ENCODE results near the gene ELMO1. TPM values are rescaled to one million over a fixed set of nuclear protein-coding genes. Genes with fewer than 3 reads are reported as not detected.
A peak's percentile ranks its signal among the peaks of the same experiment; 100 is the strongest.

ELMO1 gene
- total RNA-seq, 1 donor from 2014 or later = 68.1 TPM

GRCh38 chr7:36881233-36881874 is 567.3 kb downstream of the ELMO1 start:
- FAIRE-seq = no peak
- DNase-seq (ENCODE audit: low spot score in 2 of 2) = peak in 1 of 2 donors; percentile 5

GRCh38 chr7:36880108-36880507 is 568.6 kb downstream of the ELMO1 start:
- no peak for FAIRE-seq
- DNase-seq (ENCODE audit: low spot score in 2 of 2) = no peak

- FAIRE-seq (no peak), DNase-seq (ENCODE audit: low spot score in 2 of 2) (no peak)
Observed at GRCh38 chr7:36879021-36879420, 569.6 kb downstream of the ELMO1 start.

- no peak for DNase-seq (ENCODE audit: low spot score in 2 of 2)
- FAIRE-seq = no peak
Observed at GRCh38 chr7:36878288-36878687, 570.4 kb downstream of the ELMO1 start.

- no peak for FAIRE-seq
Observed at GRCh38 chr7:36875794-36876193, 572.9 kb downstream of the ELMO1 start.

GRCh38 chr7:36874041-36874440 is 574.6 kb downstream of the ELMO1 start:
- DNase-seq (ENCODE audit: low spot score in 2 of 2) = no peak
- no peak for FAIRE-seq

More at GRCh38 chr7:36875794-36876193, 572.9 kb downstream of the ELMO1 start:
- DNase-seq (ENCODE audit: low spot score in 2 of 2) = no peak

GRCh38 chr7:36871863-36872262 is 576.8 kb downstream of the ELMO1 start:
- DNase-seq (ENCODE audit: low spot score in 2 of 2) (no peak), FAIRE-seq (no peak)

- no peak for FAIRE-seq
Observed at GRCh38 chr7:36871355-36871738, 577.3 kb downstream of the ELMO1 start.

GRCh38 chr7:36870625-36871354 is 577.9 kb downstream of the ELMO1 start:
- DNase-seq (ENCODE audit: low spot score in 2 of 2) (no peak), FAIRE-seq (no peak)

More at GRCh38 chr7:36871355-36871738, 577.3 kb downstream of the ELMO1 start:
- no peak for DNase-seq (ENCODE audit: low spot score in 2 of 2)

- no peak for FAIRE-seq
- no peak for DNase-seq (ENCODE audit: low spot score in 2 of 2)
Observed at GRCh38 chr7:36868727-36869411, 579.8 kb downstream of the ELMO1 start.

- DNase-seq (ENCODE audit: low spot score in 2 of 2) (no peak), FAIRE-seq (no peak)
Observed at GRCh38 chr7:36865019-36865418, 583.6 kb downstream of the ELMO1 start.

- DNase-seq (ENCODE audit: low spot score in 2 of 2) (no peak), FAIRE-seq (no peak)
Observed at GRCh38 chr7:36863901-36864701, 584.6 kb downstream of the ELMO1 start.

- FAIRE-seq = no peak
- DNase-seq (ENCODE audit: low spot score in 2 of 2) = no peak
Observed at GRCh38 chr7:36862771-36863261, 585.8 kb downstream of the ELMO1 start.

- FAIRE-seq = no peak
- DNase-seq (ENCODE audit: low spot score in 2 of 2) = no peak
Observed at GRCh38 chr7:36861656-36862055, 587.0 kb downstream of the ELMO1 start.

GRCh38 chr7:36860681-36861080 is 588.0 kb downstream of the ELMO1 start:
- no peak for FAIRE-seq
- no peak for DNase-seq (ENCODE audit: low spot score in 2 of 2)

GRCh38 chr7:36855330-36855729 is 593.3 kb downstream of the ELMO1 start:
- FAIRE-seq (no peak), DNase-seq (ENCODE audit: low spot score in 2 of 2) (no peak)

- DNase-seq (ENCODE audit: low spot score in 2 of 2) (no peak), FAIRE-seq (no peak)
Observed at GRCh38 chr7:36854652-36855051, 594.0 kb downstream of the ELMO1 start.

- DNase-seq (ENCODE audit: low spot score in 2 of 2) = no peak
- FAIRE-seq = no peak
Observed at GRCh38 chr7:36852931-36853330, 595.7 kb downstream of the ELMO1 start.

GRCh38 chr7:36852017-36852416 is 596.6 kb downstream of the ELMO1 start:
- no peak for DNase-seq (ENCODE audit: low spot score in 2 of 2)
- FAIRE-seq = no peak

GRCh38 chr7:36851382-36851781 is 597.3 kb downstream of the ELMO1 start:
- DNase-seq (ENCODE audit: low spot score in 2 of 2) (no peak), FAIRE-seq (no peak)

- FAIRE-seq (no peak), DNase-seq (ENCODE audit: low spot score in 2 of 2) (no peak)
Observed at GRCh38 chr7:36847946-36848345, 600.7 kb downstream of the ELMO1 start.

Data from frontal cortex (tissue), 4 donors.